A549 treated with GW870086 at 1 μM for 4 hours (cell line): ENCODE results near the gene MISFA. TPM values are rescaled to one million over a fixed set of nuclear protein-coding genes. Genes with fewer than 3 reads are reported as not detected.

Experiments used
- total RNA-seq: library from RNA; stranded (reverse); fragments of 200-300 nt; extraction: Qiagen RNA extraction; gene quantifications from 5 replicates; pipeline ENCODE4 v1.2.3, GENCODE V29; 2022; ENCODE audit warnings: low read depth

Gene MISFA
- total RNA-seq, result 1.9 to 2.7 TPM (median 2.2 TPM) in 5 replicates

GRCh38 chr11:18599739-18600230, at the start of gene MISFA:
TSS of gene MISFA (plus strand) at chr11:18599789. CDS start at chr11:18599929, 140 bp downstream.

DNA sequence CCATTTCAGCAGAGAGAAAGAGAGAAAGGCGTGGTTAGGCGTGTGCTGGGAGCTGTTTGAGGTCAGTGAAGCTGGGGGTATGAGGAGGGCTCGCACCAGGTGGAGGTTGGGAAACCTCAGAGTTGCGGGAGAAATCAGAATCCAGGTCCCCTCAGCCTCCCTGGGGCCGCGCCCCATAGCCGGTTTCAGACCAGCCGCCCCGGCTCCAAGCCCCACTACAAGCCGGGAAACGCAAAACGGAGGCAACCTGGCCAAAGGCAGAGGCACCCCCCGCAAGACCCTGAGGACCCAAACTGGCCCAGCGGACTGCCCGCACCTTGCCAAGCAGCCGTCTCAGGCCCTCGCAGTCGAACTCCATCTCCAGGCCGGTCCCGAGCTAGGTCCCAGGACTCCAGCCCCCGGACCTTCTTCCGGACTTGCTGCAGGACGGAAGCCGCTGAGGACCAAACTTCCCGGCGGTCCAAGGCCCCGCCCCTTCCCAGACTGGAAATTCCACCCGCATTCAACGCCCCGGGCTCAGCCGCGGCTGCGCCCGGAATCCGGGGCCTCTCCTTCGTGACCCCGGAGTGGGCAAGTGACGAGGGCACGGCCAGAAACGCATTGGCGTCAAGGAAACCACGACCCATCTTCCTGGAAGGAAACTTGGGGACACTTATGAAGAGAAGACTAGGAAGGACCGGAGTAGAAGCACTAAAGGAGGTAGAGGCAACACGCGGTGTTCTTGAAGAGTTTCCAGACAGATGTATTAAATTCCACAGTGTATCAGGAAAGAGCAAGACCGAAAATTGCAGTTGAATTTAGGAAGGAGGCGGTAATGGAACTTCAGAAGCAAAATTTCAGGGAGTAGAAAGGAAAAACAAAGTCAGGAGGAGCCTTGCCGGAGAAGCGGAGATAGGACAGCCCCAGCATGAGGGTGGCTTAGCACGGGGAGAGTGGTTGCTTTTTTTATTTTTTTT, 11.0 kb upstream of the MISFA start, which contains the start of gene UEVLD:
UEVLD (minus strand) TSS at position 438 of the 956 bp plus-strand sequence; CDS start at position 358, 80 bp downstream.

GRCh38 chr11:18634140-18635032, 34.8 kb downstream of the MISFA start, which contains the start of gene SPTY2D1:
TSS of gene SPTY2D1 (minus strand) at chr11:18634342. CDS start at chr11:18634257, 85 bp downstream.

Other genes with a start within 250 kb of the MISFA start
- 2,911 to 3,783 TPM (median 3,414 TPM) in 5 replicates for gene LDHA, start 205.2 kb upstream of the MISFA start, total RNA-seq
- gene LDHC, start 187.5 kb upstream of the MISFA start, total RNA-seq, result 0.18 to 0.21 TPM in 2 of 5 replicates, not detected in the others
- gene LDHAL6A, start 143.9 kb upstream of the MISFA start, total RNA-seq, result not detected in 5 replicates
- 85.9 to 109 TPM (median 98.0 TPM) in 5 replicates for gene TSG101, start 72.8 kb upstream of the MISFA start, total RNA-seq
- gene UEVLD, start 11.1 kb upstream of the MISFA start, total RNA-seq, result 16.6 to 23.3 TPM (median 20.7 TPM) in 5 replicates
- 13.5 to 20.4 TPM (median 18.4 TPM) in 5 replicates for gene SPTY2D1, start 34.6 kb downstream of the MISFA start, total RNA-seq
- gene TMEM86A, start 99.0 kb downstream of the MISFA start, total RNA-seq, result 0.19 to 0.36 TPM (median 0.23 TPM) in 5 replicates
- not detected in 5 replicates for gene IGSF22, start 126.4 kb downstream of the MISFA start, total RNA-seq
- gene PTPN5, start 192.0 kb downstream of the MISFA start, total RNA-seq, result 0.17 TPM in 1 of 5 replicates, not detected in the others